ENCODE data around the gene PCDH15. TPM values are rescaled to one million over a fixed set of nuclear protein-coding genes. Genes with fewer than 3 reads are reported as not detected.

PCDH15 gene
- total and polyA plus RNA-seq, 2 of the 4 experiments (the other 2 are of a cell fraction): not detected

- H4K20me1 ChIP-seq (ENCODE audit: insufficient read depth, low read length): no peaks in the 10 kb centered on the region
- DNase-seq: no peak
- no peak overlapping the region for H3K23ac ChIP-seq (ENCODE audit: low read depth, low read length)
- no peak overlapping the region for H3K56ac ChIP-seq (ENCODE audit: extremely low read depth, insufficient read depth, low read length)
- POLR2A ChIA-PET (ENCODE audit: unreplicated experiment): no interaction called here
- TF ChIP-seq MAFK (IDR thresholded peaks at IDR 0.05; ENCODE audit: low read depth, low read length): no peak
- no peak overlapping the region for H2AK9ac ChIP-seq (replicated peaks; ENCODE audit: low read depth, low read length, poor library complexity)
- dilution Hi-C loops (cut with HindIII; ENCODE audit: low sequenced_read_pairs, unreplicated experiment): no loop called here
- H4K5ac ChIP-seq (ENCODE audit: low read depth, low read length): no peak overlapping the region
- no peak overlapping the region for H2AK5ac ChIP-seq (ENCODE audit: low read depth, low read length)
- no peak overlapping the region for H3K18ac ChIP-seq (ENCODE audit: low read depth, low read length)
- no peaks in the 10 kb centered on the region for H3K9me3 ChIP-seq (ENCODE audit: control insufficient read depth, insufficient read depth, low read length)
- no peak overlapping the region for H3K14ac ChIP-seq (replicated peaks; ENCODE audit: low read depth, low read length)
- H3K9me1 ChIP-seq (ENCODE audit: insufficient read depth, low read length): no peaks in the 10 kb centered on the region
- no peak overlapping the region for H4K8ac ChIP-seq (ENCODE audit: low read depth in 2 of 2, low read length in 2 of 2)
- no peak overlapping the region for H3K4me2 ChIP-seq (ENCODE audit: low read depth, low read length)
- H3K9ac ChIP-seq (ENCODE audit: low read depth, low read length): no peak overlapping the region
- H2BK15ac ChIP-seq (ENCODE audit: low read depth, low read length): no peak overlapping the region
- no peaks in the 10 kb centered on the region for H3K36me3 ChIP-seq (ENCODE audit: control insufficient read depth, insufficient read depth, low read length)
- H3K4me1 ChIP-seq (ENCODE audit: control insufficient read depth, insufficient read depth, low read length): no peaks in the 10 kb centered on the region
- no peak overlapping the region for H3K27ac ChIP-seq (ENCODE audit: insufficient read depth, low read length)
- no peak overlapping the region for H2BK5ac ChIP-seq (ENCODE audit: low read depth, low read length, poor library complexity, severe bottlenecking)
- no peaks in the 10 kb centered on the region for H3K79me1 ChIP-seq (ENCODE audit: low read depth in 1 of 2, low read length in 2 of 2)
- no peak overlapping the region for H3K4me3 ChIP-seq (ENCODE audit: insufficient read depth, low read depth, low read length)
- H3K4ac ChIP-seq (ENCODE audit: low read depth, low read length): no peak overlapping the region
- no peak overlapping the region for H2AFZ ChIP-seq (replicated peaks; ENCODE audit: low read length, poor library complexity)
- CTCF ChIA-PET: no interaction called here
- no TSS peak for BruUV-seq (replicated peaks)
- intact Hi-C loops (cut with micrococcal nuclease): no loop called here
- in situ Hi-C loops (cut with MboI; ENCODE audit: low sequenced_read_pairs): no loop called here
- no peak overlapping the region for H2BK120ac ChIP-seq (ENCODE audit: low read depth, low read length)
- no peak overlapping the region for H2BK20ac ChIP-seq (ENCODE audit: low read depth, low read length)
- no peak overlapping the region for H4K91ac ChIP-seq (ENCODE audit: insufficient read depth, low read depth, low read length)
- no peaks in the 10 kb centered on the region for H3K27me3 ChIP-seq (ENCODE audit: control insufficient read depth, insufficient read depth, low read length)
- ATAC-seq (ENCODE audit: low read depth): no peak
These were observed 134.8 kb downstream of the PCDH15 start for GRCh38 chr10:54666192-54666591.

Data from IMR-90 (cell line).